Measurements from ENCODE around the gene DOK6. TPM values are rescaled to one million over a fixed set of nuclear protein-coding genes. Genes with fewer than 3 reads are reported as not detected.
A peak's percentile ranks its signal among the peaks of the same experiment; 100 is the strongest.

The DOK6 gene
- total and polyA plus RNA-seq, 11 donors = 0.46 to 9.7 (median 2.9) TPM

- Histone ChIP-seq H3K9me3 (no peaks in the 10 kb centered on the region), H3K36me3 (no peaks in the 10 kb centered on the region), H3K27ac (no peak overlapping the region), H3K4me1 (peaks cover 0 to 22% (median 1%) of the 10 kb centered on the region in 12 donors), H3K27me3 (peaks cover 0 to 31% (median 0%) of the 10 kb centered on the region in 9 donors), H3K4me3 (peak overlapping the region in 2 of 12 donors; percentile 62 to 72)
- 59 to 67% (median 64%) methylated on average over 3 of the region's 3 CpGs for WGBS, 4 donors
- DNase-seq (no peak), ATAC-seq (no peak)
- intact Hi-C loops (cut with DNase I) = no loop called here
- no peak for TF ChIP-seq POLR2A (IDR thresholded peaks at IDR 0.05)
- TF ChIP-seq, protein P1, sequence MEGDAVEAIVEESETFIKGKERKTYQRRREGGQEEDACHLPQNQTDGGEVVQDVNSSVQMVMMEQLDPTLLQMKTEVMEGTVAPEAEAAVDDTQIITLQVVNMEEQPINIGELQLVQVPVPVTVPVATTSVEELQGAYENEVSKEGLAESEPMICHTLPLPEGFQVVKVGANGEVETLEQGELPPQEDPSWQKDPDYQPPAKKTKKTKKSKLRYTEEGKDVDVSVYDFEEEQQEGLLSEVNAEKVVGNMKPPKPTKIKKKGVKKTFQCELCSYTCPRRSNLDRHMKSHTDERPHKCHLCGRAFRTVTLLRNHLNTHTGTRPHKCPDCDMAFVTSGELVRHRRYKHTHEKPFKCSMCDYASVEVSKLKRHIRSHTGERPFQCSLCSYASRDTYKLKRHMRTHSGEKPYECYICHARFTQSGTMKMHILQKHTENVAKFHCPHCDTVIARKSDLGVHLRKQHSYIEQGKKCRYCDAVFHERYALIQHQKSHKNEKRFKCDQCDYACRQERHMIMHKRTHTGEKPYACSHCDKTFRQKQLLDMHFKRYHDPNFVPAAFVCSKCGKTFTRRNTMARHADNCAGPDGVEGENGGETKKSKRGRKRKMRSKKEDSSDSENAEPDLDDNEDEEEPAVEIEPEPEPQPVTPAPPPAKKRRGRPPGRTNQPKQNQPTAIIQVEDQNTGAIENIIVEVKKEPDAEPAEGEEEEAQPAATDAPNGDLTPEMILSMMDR (IDR thresholded peaks at IDR 0.05) = no peak
These were observed 1.4 kb upstream of the DOK6 start for GRCh38 chr18:69399253-69399652.

GRCh38 chr18:69400976-69401225 is 213 bp downstream of the DOK6 start:
- intact Hi-C loops (cut with DNase I) = loop anchor here in 3 of 10 donors (5.0 to 10.0 kb wide), 3 partner anchors 554 to 674 kb away; no protein-coding TSS in a partner anchor
- TF ChIP-seq, protein P1 (IDR thresholded peaks at IDR 0.05) = no peak
- TF ChIP-seq POLR2A (IDR thresholded peaks at IDR 0.05) = no peak
- DNase-seq (peak in 1 of 5 donors; percentile 29), ATAC-seq (peak in 2 of 4 donors; percentile 12 to 19)
- peaks cover 0 to 22% (median 1%) of the 10 kb centered on the region in 12 donors for H3K4me1 ChIP-seq
- H3K27me3 ChIP-seq = peaks cover 0 to 31% (median 0%) of the 10 kb centered on the region in 9 donors
- H3K9me3 ChIP-seq = no peaks in the 10 kb centered on the region
- H3K36me3 ChIP-seq = no peaks in the 10 kb centered on the region
- peak overlapping the region in 8 of 12 donors; percentile 22 to 82 (median 70) for H3K27ac ChIP-seq
- H3K4me3 ChIP-seq = peak overlapping the region; percentile 42 to 84 (median 62)
- WGBS, 4 donors = 0 to 1% (median 1%) methylated on average over 4 to 47 of the region's 47 CpGs

GRCh38 chr18:69401226-69401971 is 711 bp downstream of the DOK6 start:
- TF ChIP-seq POLR2A (IDR thresholded peaks at IDR 0.05) = no peak
- TF ChIP-seq, protein P1 (IDR thresholded peaks at IDR 0.05) = no peak
- H3K36me3 ChIP-seq = no peaks in the 10 kb centered on the region
- H3K4me3 ChIP-seq = peak overlapping the region; percentile 42 to 84 (median 62)
- ATAC-seq = peak in 3 of 4 donors; percentile 8 to 21 (median 17)
- peak overlapping the region in 8 of 12 donors; percentile 22 to 82 (median 70) for H3K27ac ChIP-seq
- H3K9me3 ChIP-seq = no peaks in the 10 kb centered on the region
- intact Hi-C loops (cut with DNase I) = loop anchor here in 3 of 10 donors (5.0 to 10.0 kb wide), 3 partner anchors 554 to 673 kb away; no protein-coding TSS in a partner anchor
- H3K4me1 ChIP-seq = peaks cover 0 to 22% (median 1%) of the 10 kb centered on the region in 12 donors
- H3K27me3 ChIP-seq = peaks cover 0 to 31% (median 0%) of the 10 kb centered on the region in 9 donors
- peak in 4 of 5 donors; percentile 18 to 68 (median 29) for DNase-seq
- WGBS, 4 donors = 1% methylated on average over 42 to 66 of the region's 66 CpGs

- H3K4me3 ChIP-seq = peak overlapping the region; percentile 42 to 84 (median 62)
- 5 to 7% (median 7%) methylated on average over 19 of the region's 19 CpGs for WGBS, 4 donors
- DNase-seq = peak in 1 of 5 donors; percentile 14
- intact Hi-C loops (cut with DNase I) = loop anchor here in 3 of 10 donors (5.0 to 10.0 kb wide), 3 partner anchors 555 to 673 kb away; no protein-coding TSS in a partner anchor
- peaks cover 0 to 31% (median 0%) of the 10 kb centered on the region in 9 donors for H3K27me3 ChIP-seq
- H3K27ac ChIP-seq = peak overlapping the region in 1 of 12 donors; percentile 73
- peaks cover 0 to 22% (median 1%) of the 10 kb centered on the region in 12 donors for H3K4me1 ChIP-seq
- peak in 1 of 4 donors; percentile 37 for ATAC-seq
- TF ChIP-seq POLR2A (IDR thresholded peaks at IDR 0.05) = no peak
- TF ChIP-seq, protein P1 (IDR thresholded peaks at IDR 0.05) = no peak
- H3K9me3 ChIP-seq = no peaks in the 10 kb centered on the region
- H3K36me3 ChIP-seq = no peaks in the 10 kb centered on the region
These were observed 1.4 kb downstream of the DOK6 start for GRCh38 chr18:69401972-69402532.
